ENCODE data around the gene LY6G5C.

GRCh38 chr6:31702405-31702818, 21.5 kb upstream of the LY6G5C start:
- TF ChIP-seq CTCF (IDR thresholded peaks at IDR 0.05 in 2 of 3, conservative IDR thresholded peaks at IDR 0.05 in 1 of 3; ENCODE audit: insufficient read depth in 2 of 3, low read depth in 1 of 3, low read length in 3 of 3) (no peak), SP2 (IDR thresholded peaks at IDR 0.05; ENCODE audit: extremely low read depth, low read depth, low read length, poor library complexity, severe bottlenecking) (no peak), POLR2A (conservative IDR thresholded peaks at IDR 0.05) (no peak), KDM1A (IDR thresholded peaks at IDR 0.05) (no peak)
- TF ChIP-seq, protein P1, sequence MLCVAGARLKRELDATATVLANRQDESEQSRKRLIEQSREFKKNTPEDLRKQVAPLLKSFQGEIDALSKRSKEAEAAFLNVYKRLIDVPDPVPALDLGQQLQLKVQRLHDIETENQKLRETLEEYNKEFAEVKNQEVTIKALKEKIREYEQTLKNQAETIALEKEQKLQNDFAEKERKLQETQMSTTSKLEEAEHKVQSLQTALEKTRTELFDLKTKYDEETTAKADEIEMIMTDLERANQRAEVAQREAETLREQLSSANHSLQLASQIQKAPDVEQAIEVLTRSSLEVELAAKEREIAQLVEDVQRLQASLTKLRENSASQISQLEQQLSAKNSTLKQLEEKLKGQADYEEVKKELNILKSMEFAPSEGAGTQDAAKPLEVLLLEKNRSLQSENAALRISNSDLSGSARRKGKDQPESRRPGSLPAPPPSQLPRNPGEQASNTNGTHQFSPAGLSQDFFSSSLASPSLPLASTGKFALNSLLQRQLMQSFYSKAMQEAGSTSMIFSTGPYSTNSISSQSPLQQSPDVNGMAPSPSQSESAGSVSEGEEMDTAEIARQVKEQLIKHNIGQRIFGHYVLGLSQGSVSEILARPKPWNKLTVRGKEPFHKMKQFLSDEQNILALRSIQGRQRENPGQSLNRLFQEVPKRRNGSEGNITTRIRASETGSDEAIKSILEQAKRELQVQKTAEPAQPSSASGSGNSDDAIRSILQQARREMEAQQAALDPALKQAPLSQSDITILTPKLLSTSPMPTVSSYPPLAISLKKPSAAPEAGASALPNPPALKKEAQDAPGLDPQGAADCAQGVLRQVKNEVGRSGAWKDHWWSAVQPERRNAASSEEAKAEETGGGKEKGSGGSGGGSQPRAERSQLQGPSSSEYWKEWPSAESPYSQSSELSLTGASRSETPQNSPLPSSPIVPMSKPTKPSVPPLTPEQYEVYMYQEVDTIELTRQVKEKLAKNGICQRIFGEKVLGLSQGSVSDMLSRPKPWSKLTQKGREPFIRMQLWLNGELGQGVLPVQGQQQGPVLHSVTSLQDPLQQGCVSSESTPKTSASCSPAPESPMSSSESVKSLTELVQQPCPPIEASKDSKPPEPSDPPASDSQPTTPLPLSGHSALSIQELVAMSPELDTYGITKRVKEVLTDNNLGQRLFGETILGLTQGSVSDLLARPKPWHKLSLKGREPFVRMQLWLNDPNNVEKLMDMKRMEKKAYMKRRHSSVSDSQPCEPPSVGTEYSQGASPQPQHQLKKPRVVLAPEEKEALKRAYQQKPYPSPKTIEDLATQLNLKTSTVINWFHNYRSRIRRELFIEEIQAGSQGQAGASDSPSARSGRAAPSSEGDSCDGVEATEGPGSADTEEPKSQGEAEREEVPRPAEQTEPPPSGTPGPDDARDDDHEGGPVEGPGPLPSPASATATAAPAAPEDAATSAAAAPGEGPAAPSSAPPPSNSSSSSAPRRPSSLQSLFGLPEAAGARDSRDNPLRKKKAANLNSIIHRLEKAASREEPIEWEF (CRISPR knock-in tag; IDR thresholded peaks at IDR 0.05), result no peak
